HG02588 (cell line): ENCODE results near the gene SKI.
"Not testable (repeated sequence)": the region's sequence is repeated elsewhere in the genome, so short reads cannot be mapped to it uniquely, and the experiment has no call there.

Source experiments
- ATAC-seq: cut with Tn5 transposase; IDR thresholded peaks from one replicate; pipeline ENCODE4 v1.9.1; 2021; ENCODE audit warnings: mild to moderate bottlenecking, moderate library complexity; ENCODE audit not compliant: unreplicated experiment

SKI gene

DNA sequence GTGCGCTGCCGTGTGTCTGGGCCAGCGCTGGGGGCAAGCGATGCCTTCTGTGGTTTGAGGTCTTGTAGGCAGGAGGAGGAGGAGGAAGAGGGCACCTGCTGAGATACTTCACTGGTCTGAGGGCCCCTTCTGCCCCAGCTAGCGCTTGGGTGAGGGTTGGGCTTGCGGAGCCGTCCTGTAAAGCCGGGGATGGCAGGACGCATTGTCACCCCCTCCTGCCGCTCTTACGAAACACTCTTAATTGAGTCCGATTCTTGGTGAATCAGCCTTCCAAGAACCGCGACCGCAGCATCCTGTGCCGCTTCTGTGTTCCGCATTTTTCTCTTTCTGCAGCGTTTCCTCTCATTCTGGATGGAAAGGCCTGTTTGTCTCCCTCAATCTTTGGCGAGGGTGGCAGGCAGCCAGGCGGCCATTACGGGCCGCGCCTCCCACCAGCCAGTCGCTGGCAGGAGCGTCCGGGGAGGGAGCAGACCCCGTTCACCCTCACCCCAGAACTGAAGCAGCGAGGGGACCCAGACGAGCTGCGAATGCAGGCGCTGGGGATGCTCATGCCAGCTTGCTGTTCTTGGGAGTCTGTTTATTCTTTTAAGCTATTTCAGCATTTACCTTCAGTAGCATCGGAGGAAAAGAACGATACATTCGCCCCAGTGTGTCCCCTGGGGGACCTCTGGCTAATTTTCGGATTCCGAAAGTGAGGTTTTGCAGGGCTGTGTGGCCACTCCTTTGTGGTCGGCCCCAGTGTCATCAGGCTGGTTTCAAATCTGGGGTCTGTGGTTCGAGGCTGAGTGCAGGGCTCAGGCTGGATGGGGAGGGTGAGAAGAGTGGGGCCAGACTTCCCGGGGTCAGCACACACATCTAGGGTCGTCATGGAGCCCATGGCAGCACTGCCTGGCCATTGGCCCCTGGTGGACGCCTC, 62.7 kb downstream of the SKI start:
- no peak for ATAC-seq

DNA sequence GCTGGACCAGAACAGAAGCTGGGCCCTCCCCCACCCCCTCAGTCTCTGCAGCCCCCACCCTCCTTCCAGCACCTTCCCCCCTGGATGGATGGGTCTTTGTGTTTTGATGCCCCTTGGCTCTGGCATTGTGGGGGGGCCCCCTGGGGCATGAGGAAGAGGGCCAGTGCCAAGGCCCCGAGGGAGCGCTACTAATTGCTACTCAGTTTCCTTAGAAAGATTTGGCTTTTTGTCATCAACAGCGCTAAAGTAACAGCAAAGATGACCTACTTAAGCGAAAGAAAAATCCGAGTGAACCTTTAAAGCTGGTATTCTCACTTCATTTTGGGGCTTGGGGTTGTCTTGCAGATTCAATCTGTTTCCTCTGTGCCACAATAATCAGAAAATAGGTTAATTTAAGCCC, 63.5 kb downstream of the SKI start:
- ATAC-seq: no peak

DNA sequence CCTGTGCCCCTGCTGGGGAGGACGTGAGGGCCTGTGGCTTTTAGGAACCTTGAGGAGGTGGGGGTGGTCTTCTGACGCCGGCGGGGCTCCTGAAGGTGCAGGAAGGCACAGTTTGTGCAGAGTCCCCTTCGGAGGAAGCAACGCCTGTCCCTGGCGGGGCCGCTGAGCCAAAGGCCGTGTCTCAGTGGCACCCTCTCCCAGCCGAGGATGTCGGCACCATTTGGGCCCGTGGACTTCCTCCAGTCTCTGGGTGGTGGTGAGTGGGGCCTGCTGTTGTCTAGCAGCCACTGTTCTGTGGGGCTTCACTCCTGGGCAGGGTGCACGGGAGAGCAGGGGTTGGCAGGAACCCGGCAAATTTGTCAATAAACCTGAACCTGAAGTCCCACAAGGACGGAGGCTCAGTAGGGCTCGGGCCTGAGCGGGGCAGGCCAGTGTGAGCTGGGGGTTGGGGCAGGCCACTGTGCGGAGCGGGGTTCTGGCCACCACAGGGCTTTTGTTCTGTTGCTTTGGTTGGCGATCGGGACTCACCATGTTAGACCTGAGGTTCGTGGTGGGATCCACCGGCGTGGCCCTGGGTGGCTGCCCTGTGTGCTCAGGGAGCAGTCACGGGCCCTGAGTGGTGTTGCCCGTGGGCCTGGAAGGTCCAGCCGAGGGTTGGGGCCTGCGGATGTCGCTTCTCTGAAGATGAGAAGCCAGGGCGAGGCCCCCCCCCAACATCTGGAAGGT, 64.8 kb downstream of the SKI start:
- no peak for ATAC-seq

DNA sequence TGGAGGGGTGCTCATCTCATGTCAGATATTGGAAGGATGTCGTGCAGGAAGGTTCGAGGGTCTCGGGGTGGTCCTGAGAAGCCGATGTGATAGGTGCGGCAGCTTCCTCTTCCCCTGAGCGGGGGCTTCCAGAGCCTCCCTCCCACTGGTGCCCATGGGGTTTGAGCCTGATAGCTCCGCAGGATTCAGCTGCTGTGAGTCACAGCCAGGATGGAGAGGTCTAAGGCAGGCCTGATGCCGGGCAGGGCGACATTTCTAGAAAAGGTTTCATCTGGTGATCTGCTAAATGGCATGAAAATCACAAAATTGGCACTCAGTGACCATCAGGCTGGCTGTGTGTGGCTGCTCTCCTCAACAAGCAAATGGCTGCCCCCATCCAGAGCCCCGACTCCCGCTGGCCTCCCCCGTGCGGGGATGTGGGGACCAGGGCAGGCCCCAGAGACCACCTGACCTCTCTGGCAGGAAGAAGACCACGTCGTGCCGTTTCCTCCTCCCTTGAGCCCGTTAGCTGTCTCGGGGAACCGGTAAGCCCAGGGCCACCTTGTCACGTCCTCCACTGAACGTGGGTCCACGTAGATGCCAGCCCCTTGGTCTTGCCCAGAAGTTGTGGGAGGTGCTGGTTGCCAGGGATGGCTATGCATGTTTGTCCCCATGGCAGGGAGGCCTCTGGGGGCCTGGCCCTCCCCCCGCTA, 66.1 kb downstream of the SKI start:
- ATAC-seq: no peak

DNA sequence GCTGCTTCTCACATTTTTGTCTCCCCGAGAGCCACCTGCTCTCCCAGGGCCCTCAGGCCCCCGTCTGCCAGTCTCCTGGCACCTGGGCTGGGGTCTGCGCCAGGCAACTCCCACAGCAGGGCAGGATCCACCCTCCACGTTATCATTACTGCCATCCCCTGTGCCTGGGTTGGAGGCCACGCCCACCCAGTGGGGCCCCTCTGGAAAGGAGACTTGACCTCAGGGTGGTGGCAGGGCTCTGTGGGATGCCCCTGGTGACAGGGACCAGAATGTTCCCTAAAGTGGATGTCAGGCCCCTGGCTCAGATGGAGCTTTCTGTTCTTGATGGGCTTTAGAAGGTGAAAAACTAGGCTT, 66.6 kb downstream of the SKI start:
- no peak for ATAC-seq

DNA sequence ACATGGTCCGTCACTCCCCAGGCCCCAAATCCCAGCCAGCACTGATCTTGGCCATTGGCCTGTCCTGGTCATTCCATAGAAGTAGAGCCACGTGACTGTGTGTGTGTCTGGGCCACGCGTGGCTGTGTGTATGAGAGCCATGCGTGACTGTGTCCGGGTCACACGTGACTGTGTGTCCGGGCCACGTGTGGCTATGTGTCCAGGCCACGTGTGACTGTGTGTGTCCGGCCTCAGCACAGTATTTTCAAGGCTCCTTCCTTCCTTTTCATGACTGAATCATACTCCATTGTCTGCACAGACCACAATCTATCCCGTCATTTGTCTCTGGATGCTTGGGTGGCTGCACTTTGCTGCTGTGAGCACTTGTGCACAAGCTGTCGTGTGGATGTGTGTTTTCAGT, 67.4 kb downstream of the SKI start:
- no peak for ATAC-seq

DNA sequence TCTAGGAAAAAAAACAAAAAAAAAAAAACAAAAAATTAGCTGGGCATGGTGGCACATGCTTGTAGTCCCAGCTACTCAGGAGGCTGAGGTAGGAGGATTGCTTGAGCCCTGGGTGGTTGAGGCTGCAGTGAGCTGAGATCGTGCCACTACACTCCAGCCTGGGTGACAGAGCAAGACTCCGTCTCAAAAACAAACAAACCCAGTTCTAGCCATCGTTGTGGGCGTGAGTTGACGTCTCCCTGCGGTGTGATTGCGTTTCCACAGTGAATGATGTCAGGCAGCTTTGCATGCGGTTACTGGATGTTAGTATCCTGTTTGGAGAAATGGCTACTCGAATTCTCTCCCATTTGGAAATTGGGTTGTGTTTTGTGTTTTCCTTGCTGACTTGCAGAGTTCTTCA, 68.1 kb downstream of the SKI start:
- not testable (repeated sequence) for ATAC-seq

DNA sequence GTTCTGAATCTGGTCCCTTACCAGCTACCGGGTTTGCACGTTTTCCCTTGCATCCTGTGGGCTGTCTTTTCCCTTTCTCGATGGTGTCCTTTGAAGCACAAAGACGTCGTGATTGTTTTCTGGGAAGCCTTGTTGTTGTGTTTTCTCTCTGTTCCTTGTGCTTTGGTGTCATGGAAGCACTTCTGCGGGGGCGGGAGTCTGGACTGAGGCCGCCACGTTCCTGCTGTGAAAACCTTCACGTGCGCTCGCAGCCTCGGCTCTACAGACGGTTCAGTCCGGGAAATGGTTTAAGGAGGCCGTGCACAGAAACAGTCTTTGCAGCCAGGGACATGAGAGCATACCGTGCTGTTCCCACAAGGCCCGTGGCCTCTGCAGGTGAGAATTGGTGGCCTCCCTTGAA, 68.5 kb downstream of the SKI start:
- ATAC-seq: no peak

DNA sequence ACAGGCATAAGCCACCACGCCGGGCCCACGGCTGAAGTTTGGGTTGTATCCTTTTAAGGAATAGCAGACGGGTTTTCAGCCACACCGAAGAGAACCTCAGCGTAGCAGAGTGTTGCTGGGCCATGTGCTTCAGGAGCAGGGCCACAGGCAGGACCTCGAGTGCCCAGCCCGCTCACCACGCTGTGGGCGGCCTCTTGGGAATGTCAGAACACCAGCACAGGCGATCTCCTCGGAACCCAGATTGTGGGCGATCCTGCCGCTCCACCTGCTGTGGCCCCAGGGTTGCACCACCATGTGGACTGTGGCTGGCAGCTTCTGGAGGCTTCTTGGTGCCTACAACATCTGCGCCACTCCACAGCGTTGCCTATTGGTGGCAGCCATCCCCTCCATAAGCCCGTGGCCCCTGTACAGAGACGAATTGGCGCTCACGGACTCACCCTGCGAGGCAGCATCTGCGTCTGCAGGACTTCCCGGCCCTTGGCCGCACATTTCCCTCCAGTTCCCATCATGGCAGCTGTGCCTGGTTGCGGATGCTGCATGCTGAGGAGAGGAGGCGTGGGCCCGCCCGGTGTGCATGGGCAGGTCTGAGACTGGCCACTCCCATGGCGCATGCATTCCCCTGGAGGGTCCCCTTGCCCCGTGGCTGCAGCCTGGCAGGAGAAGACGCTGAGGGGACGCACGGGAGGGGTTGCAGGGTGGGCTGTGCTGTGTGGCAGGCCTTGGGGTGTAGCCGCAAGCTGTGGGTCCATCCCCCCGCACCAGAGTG, 69.3 kb downstream of the SKI start:
- ATAC-seq: no peak

DNA sequence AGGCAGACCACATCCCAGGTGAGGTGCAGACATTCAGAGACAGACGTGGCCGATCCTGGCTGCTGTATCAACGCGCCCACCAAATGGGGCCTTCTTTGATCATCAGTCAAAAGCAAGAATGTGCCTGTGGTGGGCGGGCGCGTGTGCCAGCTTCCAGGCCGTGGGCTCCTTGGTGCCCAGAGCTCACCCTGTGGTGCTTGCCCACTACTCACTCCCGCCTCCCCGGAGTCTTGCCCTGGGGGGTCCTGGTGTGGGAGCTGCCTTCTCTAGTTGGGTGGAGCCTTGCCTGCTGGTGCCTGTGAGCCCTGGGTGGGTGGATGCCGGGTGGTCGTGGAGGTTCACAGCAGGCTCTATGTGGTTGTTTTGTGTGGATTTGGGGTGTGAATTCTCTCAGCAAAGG, 70.6 kb downstream of the SKI start:
- no peak for ATAC-seq

DNA sequence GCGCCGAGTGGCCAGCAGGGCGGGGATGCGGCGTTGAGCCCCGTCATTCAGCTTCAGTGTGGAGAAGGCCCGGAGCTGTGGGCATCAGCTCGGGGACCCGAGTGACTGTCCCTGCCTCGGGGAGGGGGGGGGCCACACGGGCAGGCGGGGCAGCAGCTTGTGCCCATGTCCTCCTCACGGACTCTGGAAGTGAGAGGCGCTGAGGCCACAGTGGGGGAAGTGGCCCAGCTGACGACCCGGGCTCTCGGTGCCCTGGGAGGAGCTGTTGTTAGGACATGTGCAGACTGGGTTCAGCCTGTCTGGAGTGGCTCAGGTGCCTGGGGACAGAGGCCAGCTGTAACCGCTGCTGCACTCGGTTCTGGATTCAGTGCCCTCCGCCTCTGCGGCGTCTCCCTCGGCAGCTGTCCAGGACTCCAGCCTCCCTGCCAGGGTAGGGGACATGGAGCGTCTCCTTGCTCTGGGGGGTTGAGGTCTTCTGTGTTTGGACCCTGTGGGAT, 71.1 kb downstream of the SKI start:
- ATAC-seq: no peak

DNA sequence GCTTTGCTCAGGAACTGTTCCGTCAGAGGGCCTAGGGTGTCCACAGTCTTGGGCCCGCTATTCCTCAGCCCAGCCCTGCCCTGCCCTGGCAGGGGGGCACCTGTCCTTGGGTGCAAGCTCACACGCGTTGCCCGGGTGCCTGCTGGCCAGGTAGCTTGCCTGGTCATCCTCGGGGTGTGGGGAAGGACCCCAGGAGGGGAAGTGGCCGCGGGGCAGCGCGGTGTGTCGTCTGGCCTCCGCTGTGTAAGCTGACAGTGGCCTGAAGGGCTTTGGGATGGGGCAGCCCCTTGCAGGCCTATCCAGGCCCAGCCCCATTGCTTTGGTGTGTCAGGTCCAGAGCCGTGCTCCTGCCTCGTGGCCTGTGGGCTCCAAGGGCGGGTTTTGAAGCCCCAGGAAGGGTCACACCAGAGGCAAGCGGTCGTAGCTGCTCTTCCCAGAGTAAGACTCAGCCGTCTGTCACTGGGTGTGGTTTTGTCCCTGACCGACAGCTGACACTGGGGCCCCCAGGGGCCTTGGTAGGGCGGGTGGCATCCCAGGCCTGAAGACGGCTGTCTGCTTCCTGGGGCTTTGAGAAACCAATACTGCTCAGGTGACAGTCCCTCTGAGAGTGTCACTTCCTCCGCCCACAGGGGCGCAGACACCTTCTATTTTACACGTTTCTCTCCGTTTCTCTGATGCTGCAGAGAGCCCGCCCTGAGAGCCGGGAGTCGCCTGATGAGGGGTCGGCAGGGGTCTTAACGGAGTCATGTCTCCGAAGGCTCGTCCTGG, 72.1 kb downstream of the SKI start:
- ATAC-seq: peak; percentile 77

DNA sequence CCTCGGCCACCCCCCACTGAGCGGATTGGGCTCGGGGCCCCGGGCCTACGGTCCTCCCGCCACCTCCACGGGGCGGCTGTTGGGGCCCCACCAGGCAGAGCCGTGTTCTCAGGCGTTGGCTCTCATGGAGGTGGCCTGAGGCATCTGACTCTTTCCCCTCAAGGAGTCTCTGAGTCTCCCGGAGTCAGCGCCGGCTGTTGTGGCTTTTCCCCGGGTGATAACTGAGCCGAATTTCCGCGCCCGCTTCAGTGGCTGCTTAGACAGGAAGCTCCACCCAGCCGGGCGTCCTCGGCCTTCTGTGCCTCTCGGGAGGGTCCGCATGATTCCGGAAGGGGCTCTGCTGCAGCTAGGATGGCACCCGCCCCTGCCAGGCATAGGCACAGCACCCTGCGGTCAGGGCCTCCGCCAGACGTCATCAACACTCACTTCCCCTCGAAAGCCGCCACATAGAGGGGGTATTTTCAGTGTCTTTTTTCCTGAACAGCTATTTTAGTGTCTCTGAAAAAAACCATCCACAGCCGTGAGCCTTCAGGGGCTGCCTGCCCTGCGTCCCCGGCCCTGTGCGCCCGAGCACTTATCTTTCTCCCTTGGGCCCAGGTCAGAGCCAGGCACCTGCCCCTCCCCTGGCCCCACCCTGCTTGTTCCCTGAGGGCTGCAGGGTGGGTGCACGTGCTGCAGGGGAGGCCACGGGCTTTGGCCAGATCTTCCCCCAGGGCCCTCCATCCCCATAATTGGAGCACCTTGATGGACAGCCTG, 72.9 kb downstream of the SKI start:
- ATAC-seq: peak; percentile 38

DNA sequence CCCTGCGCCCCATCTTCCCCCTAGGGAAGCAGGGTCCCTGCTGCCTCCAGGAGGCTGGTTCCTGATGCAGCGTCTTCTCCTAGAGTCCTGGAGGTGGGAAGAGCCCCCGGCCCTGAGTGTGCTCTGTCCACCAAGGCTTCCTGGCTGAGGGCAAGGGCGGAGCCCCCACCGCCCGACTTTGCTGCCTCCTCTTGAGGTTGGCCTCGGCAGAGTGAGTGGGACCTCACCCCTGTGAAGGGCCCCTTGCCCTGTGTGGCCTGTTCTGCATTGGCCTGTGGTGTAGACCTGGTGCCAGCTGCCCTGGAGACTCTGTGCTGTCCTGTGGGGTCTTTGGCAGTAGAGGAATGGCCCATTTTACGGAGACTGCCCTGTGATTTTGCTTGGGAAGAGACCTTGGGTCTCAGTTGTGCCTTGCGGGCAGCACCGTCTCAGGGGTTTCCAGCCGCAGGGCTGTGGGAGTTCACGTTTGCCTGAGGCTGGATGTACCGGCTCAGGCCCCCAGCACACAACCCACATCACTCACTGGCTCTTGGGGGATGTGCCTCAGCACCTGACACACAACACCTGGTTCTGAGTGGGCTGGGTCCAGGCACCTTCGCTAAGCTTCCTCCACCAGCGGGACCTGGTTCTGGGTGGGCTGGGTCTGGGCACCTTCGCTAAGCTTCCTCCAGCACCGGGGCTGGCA, 73.6 kb downstream of the SKI start:
- no peak for ATAC-seq

DNA sequence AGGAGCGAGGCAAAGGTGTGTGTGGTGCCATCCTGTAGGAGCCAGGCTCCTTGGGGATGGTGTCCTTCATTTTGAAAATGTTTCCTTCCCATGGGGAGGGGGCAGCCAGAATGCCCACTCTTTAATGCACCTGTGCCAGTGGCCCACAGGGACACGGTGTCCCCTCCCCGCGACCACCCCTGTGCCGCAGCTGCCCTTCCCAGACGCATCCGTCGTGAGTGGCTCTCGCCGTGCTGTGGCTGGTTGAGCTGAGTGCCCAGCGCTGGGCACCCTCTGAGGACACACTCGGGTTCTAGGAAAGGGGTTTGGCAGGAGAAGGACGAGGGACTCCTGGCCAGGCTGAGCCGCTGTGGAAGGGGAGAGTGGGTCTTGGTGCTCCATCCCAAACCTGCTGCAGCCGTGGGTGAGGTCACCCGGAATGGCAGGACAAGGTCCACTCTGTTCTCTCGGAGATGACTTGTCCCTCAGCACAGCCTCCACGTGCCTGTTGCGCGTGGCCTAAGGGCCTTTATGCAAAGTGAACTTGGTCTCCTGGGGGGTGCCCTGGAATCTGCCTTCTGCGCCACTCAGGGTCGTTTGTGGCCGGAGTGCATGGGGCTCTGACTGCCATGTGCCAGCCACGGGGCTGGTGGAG, 74.3 kb downstream of the SKI start:
- no peak for ATAC-seq

DNA sequence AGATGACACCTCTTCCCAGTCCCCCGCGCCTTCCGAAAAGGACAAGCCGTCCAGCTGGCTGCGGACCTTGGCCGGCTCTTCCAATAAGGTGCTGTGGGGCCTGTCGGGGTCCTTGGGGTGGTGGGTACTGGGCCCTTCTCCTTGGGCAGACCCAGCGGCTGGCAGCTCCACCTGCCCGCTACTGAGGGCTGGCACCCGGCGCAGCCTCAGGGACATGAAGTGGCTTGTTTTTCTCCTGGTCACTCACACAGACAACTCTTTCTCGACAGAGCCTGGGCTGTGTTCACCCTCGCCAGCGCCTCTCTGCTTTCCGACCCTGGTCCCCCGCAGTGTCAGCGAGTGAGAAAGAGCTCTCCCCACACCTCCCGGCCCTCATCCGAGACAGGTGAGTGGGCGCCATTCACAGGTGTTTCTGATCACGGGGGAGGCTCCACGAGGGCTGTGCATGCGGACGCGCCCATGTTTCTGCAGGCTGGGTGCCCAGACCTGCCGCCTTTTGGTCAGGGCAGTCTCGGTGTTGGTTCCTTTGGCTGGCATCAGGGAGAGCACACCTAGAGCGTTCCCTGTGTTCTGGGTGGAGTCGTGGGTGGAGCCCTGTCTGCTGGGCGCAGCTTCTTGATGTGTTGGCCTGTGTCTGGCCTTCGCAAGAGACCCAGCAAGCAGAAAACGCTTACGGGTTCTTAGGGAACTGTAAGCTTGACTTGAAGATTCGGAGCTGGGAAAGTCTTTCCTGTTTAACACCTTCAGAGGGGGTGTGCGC, 75.1 kb downstream of the SKI start:
- no peak for ATAC-seq

DNA sequence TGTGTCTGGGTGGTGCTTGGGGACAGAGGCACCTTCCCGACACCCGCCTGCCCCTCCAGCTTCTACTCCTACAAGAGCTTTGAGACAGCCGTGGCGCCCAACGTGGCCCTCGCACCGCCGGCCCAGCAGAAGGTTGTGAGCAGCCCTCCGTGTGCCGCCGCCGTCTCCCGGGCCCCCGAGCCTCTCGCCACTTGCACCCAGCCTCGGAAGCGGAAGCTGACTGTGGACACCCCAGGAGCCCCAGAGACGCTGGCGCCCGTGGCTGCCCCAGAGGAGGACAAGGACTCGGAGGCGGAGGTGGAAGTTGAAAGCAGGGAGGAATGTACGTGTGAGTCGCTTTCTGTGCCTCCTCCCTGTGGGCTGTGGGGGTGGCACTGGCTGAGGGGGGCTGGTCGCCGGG, 75.7 kb downstream of the SKI start:
- no peak for ATAC-seq

DNA sequence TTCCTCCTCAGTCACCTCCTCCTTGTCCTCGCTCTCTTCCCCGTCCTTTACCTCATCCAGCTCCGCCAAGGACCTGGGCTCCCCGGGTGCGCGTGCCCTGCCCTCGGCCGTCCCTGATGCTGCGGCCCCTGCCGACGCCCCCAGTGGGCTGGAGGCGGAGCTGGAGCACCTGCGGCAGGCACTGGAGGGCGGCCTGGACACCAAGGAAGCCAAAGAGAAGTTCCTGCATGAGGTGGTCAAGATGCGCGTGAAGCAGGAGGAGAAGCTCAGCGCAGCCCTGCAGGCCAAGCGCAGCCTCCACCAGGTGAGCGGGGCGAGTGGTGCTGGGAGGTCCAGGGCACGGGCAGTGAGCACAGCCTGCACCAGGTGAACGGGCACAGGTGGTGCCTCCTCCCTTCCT, 76.2 kb downstream of the SKI start:
- no peak for ATAC-seq
